ENCODE data around the gene NWD2.
"Not testable (repeated sequence)": the region's sequence is repeated elsewhere in the genome, so short reads cannot be mapped to it uniquely, and the experiment has no call there.

The NWD2 gene

GRCh38 chr4:37393321-37393720 is 148.8 kb downstream of the NWD2 start:
- Histone ChIP-seq H3K36me3 (ENCODE audit: insufficient read depth, low read length) (no peaks in the 10 kb centered on the region), H3K4me1 (ENCODE audit: control insufficient read depth, insufficient read depth, low read length, unreplicated experiment) (no peaks in the 10 kb centered on the region), H3K4me3 (ENCODE audit: low read depth, low read length) (no peak overlapping the region), H3K27ac (ENCODE audit: low read depth, low read length) (no peak overlapping the region), H2AFZ (ENCODE audit: low read length, unreplicated experiment) (no peak overlapping the region), H3K27me3 (ENCODE audit: insufficient read depth, low read length) (peaks cover 23% of the 10 kb centered on the region), H3K79me2 (ENCODE audit: control insufficient read depth, insufficient read depth, low read length, unreplicated experiment) (no peaks in the 10 kb centered on the region)

GRCh38 chr4:37393889-37394288 is 149.3 kb downstream of the NWD2 start:
- Histone ChIP-seq H3K79me2 (ENCODE audit: control insufficient read depth, insufficient read depth, low read length, unreplicated experiment) (no peaks in the 10 kb centered on the region), H3K4me1 (ENCODE audit: control insufficient read depth, insufficient read depth, low read length, unreplicated experiment) (no peaks in the 10 kb centered on the region), H3K4me3 (ENCODE audit: low read depth, low read length) (no peak overlapping the region)

GRCh38 chr4:37397505-37397904 is 153.0 kb downstream of the NWD2 start:
- H3K27ac ChIP-seq (ENCODE audit: low read depth, low read length): no peak overlapping the region
- no peaks in the 10 kb centered on the region for H3K79me2 ChIP-seq (ENCODE audit: control insufficient read depth, insufficient read depth, low read length, unreplicated experiment)
- H2AFZ ChIP-seq (ENCODE audit: low read length, unreplicated experiment): no peak overlapping the region
- peaks cover 13% of the 10 kb centered on the region for H3K27me3 ChIP-seq (ENCODE audit: insufficient read depth, low read length)
- no peaks in the 10 kb centered on the region for H3K36me3 ChIP-seq (ENCODE audit: insufficient read depth, low read length)
- no peak overlapping the region for H3K4me3 ChIP-seq (ENCODE audit: low read depth, low read length)
- no peaks in the 10 kb centered on the region for H3K4me1 ChIP-seq (ENCODE audit: control insufficient read depth, insufficient read depth, low read length, unreplicated experiment)

More at GRCh38 chr4:37393889-37394288, 149.3 kb downstream of the NWD2 start:
- Histone ChIP-seq H3K27me3 (ENCODE audit: insufficient read depth, low read length) (peaks cover 23% of the 10 kb centered on the region), H2AFZ (ENCODE audit: low read length, unreplicated experiment) (no peak overlapping the region), H3K36me3 (ENCODE audit: insufficient read depth, low read length) (no peaks in the 10 kb centered on the region), H3K27ac (ENCODE audit: low read depth, low read length) (no peak overlapping the region)

- Histone ChIP-seq H3K27ac (ENCODE audit: low read depth, low read length) (no peak overlapping the region), H3K4me1 (ENCODE audit: control insufficient read depth, insufficient read depth, low read length, unreplicated experiment) (no peaks in the 10 kb centered on the region), H3K4me3 (ENCODE audit: low read depth, low read length) (no peak overlapping the region), H2AFZ (ENCODE audit: low read length, unreplicated experiment) (no peak overlapping the region), H3K36me3 (ENCODE audit: insufficient read depth, low read length) (no peaks in the 10 kb centered on the region), H3K27me3 (ENCODE audit: insufficient read depth, low read length) (peaks cover 5% of the 10 kb centered on the region), H3K79me2 (ENCODE audit: control insufficient read depth, insufficient read depth, low read length, unreplicated experiment) (no peaks in the 10 kb centered on the region)
Observed at GRCh38 chr4:37400241-37400881, 155.8 kb downstream of the NWD2 start.

- H3K79me2 ChIP-seq (ENCODE audit: control insufficient read depth, insufficient read depth, low read length, unreplicated experiment); H2AFZ ChIP-seq (ENCODE audit: low read length, unreplicated experiment); H3K36me3 ChIP-seq (ENCODE audit: insufficient read depth, low read length); H3K27me3 ChIP-seq (ENCODE audit: insufficient read depth, low read length); H3K4me3 ChIP-seq (ENCODE audit: low read depth, low read length); H3K27ac ChIP-seq (ENCODE audit: low read depth, low read length); H3K4me1 ChIP-seq (ENCODE audit: control insufficient read depth, insufficient read depth, low read length, unreplicated experiment): not testable (repeated sequence)
Observed at GRCh38 chr4:37407938-37408826, 163.6 kb downstream of the NWD2 start.

GRCh38 chr4:37413612-37414011 is 169.1 kb downstream of the NWD2 start:
- H3K79me2 ChIP-seq (ENCODE audit: control insufficient read depth, insufficient read depth, low read length, unreplicated experiment); H3K4me3 ChIP-seq (ENCODE audit: low read depth, low read length); H2AFZ ChIP-seq (ENCODE audit: low read length, unreplicated experiment); H3K4me1 ChIP-seq (ENCODE audit: control insufficient read depth, insufficient read depth, low read length, unreplicated experiment); H3K27ac ChIP-seq (ENCODE audit: low read depth, low read length); H3K27me3 ChIP-seq (ENCODE audit: insufficient read depth, low read length); H3K36me3 ChIP-seq (ENCODE audit: insufficient read depth, low read length): not testable (repeated sequence)

- H3K4me1 ChIP-seq (ENCODE audit: control insufficient read depth, insufficient read depth, low read length, unreplicated experiment): no peaks in the 10 kb centered on the region
- H3K27ac ChIP-seq (ENCODE audit: low read depth, low read length): no peak overlapping the region
- H2AFZ ChIP-seq (ENCODE audit: low read length, unreplicated experiment): no peak overlapping the region
- H3K4me3 ChIP-seq (ENCODE audit: low read depth, low read length): no peak overlapping the region
- no peaks in the 10 kb centered on the region for H3K36me3 ChIP-seq (ENCODE audit: insufficient read depth, low read length)
- no peaks in the 10 kb centered on the region for H3K27me3 ChIP-seq (ENCODE audit: insufficient read depth, low read length)
- H3K79me2 ChIP-seq (ENCODE audit: control insufficient read depth, insufficient read depth, low read length, unreplicated experiment): no peaks in the 10 kb centered on the region
Observed at GRCh38 chr4:37415845-37416369, 171.4 kb downstream of the NWD2 start.

- peaks cover 5% of the 10 kb centered on the region; the same call in 1 of the 2 replicates for H3K27me3 ChIP-seq (ENCODE audit: insufficient read depth, low read length)
- H3K27ac ChIP-seq (ENCODE audit: low read depth, low read length): no peak overlapping the region
- no peaks in the 10 kb centered on the region for H3K4me1 ChIP-seq (ENCODE audit: control insufficient read depth, insufficient read depth, low read length, unreplicated experiment)
- H3K79me2 ChIP-seq (ENCODE audit: control insufficient read depth, insufficient read depth, low read length, unreplicated experiment): no peaks in the 10 kb centered on the region
- H3K4me3 ChIP-seq (ENCODE audit: low read depth, low read length): no peak overlapping the region
- H3K36me3 ChIP-seq (ENCODE audit: insufficient read depth, low read length): no peaks in the 10 kb centered on the region
- no peak overlapping the region for H2AFZ ChIP-seq (ENCODE audit: low read length, unreplicated experiment)
Observed at GRCh38 chr4:37421614-37422013, 177.1 kb downstream of the NWD2 start.

- Histone ChIP-seq H3K4me1 (ENCODE audit: control insufficient read depth, insufficient read depth, low read length, unreplicated experiment) (no peaks in the 10 kb centered on the region), H3K4me3 (ENCODE audit: low read depth, low read length) (no peak overlapping the region), H2AFZ (ENCODE audit: low read length, unreplicated experiment) (no peak overlapping the region), H3K27ac (ENCODE audit: low read depth, low read length) (no peak overlapping the region), H3K79me2 (ENCODE audit: control insufficient read depth, insufficient read depth, low read length, unreplicated experiment) (no peaks in the 10 kb centered on the region), H3K27me3 (ENCODE audit: insufficient read depth, low read length) (peaks cover 5% of the 10 kb centered on the region; the same call in 1 of the 2 replicates), H3K36me3 (ENCODE audit: insufficient read depth, low read length) (no peaks in the 10 kb centered on the region)
Observed at GRCh38 chr4:37422102-37422501, 177.6 kb downstream of the NWD2 start.

- Histone ChIP-seq H3K27me3 (ENCODE audit: insufficient read depth, low read length) (peaks cover 5% of the 10 kb centered on the region; the same call in 1 of the 2 replicates), H3K27ac (ENCODE audit: low read depth, low read length) (no peak overlapping the region), H3K4me3 (ENCODE audit: low read depth, low read length) (no peak overlapping the region), H2AFZ (ENCODE audit: low read length, unreplicated experiment) (no peak overlapping the region), H3K4me1 (ENCODE audit: control insufficient read depth, insufficient read depth, low read length, unreplicated experiment) (no peaks in the 10 kb centered on the region), H3K79me2 (ENCODE audit: control insufficient read depth, insufficient read depth, low read length, unreplicated experiment) (no peaks in the 10 kb centered on the region), H3K36me3 (ENCODE audit: insufficient read depth, low read length) (no peaks in the 10 kb centered on the region)
Observed at GRCh38 chr4:37422638-37423037, 178.1 kb downstream of the NWD2 start.
